ENCODE results near the gene ABO. TPM values are rescaled to one million over a fixed set of nuclear protein-coding genes. Genes with fewer than 3 reads are reported as not detected.
"Not testable (repeated sequence)": the region's sequence is repeated elsewhere in the genome, so short reads cannot be mapped to it uniquely, and the experiment has no call there.

Gene ABO
- total RNA-seq, 1 experiment from 2014 or later: 2.8 TPM

DNA sequence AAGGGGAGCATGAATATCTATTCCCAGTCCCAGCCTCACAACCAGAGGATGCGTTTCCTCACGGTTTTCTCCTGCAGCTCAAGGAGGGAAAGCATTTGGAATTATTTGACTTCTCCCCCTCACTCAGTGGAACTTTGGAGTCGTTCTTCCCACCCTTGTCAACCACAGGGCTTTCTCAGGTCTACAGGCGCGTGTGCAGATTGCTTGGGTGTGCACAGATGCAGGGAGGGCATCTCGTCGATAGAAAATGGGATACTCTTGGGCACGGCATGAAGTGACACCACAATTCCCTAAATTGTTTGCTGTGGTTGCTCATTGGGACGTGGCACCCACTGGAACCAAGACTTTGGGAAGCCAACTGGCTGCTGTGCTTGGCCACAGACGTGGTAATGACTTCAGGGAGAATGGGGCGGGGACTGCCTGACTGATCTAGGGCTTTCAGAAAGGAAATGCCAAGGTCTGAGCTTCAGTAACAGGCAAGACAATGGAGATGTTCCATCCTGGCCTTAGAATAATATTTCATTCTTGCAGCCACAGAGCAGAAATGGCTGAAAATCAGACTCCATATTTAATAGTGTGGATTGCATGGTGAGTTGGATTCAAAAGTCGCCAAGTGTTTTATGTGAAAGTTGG lies 53.7 kb downstream of the ABO start:
- no peak for TF ChIP-seq CTCF (IDR thresholded peaks at IDR 0.05; ENCODE audit: unreplicated experiment)
- H3K27me3 Mint-ChIP-seq (ENCODE audit: unreplicated experiment): peaks cover 46% of the 10 kb centered on the region
- H3K4me3 Mint-ChIP-seq (ENCODE audit: low read depth, unreplicated experiment): no peak overlapping the region
- DNase-seq: no peak
- intact Hi-C loops (cut with micrococcal nuclease; ENCODE audit: unreplicated experiment): no loop called here
- no peaks in the 10 kb centered on the region for H3K36me3 Mint-ChIP-seq (ENCODE audit: insufficient read depth, unreplicated experiment)
- H3K9me3 Mint-ChIP-seq (ENCODE audit: low read depth, unreplicated experiment): no peaks in the 10 kb centered on the region
- CTCF ChIA-PET: no interaction called here
- no TSS peak for BruUV-seq (replicated peaks)
- H3K27ac Mint-ChIP-seq (ENCODE audit: unreplicated experiment): no peak overlapping the region
- H3K4me1 Mint-ChIP-seq (ENCODE audit: low read depth, unreplicated experiment): no peaks in the 10 kb centered on the region

GRCh38 chr9:133218049-133218975 lies 56.7 kb downstream of the ABO start:
- H3K4me3 Mint-ChIP-seq (ENCODE audit: low read depth, unreplicated experiment); DNase-seq; H3K36me3 Mint-ChIP-seq (ENCODE audit: insufficient read depth, unreplicated experiment); intact Hi-C loops (cut with micrococcal nuclease; ENCODE audit: unreplicated experiment); H3K9me3 Mint-ChIP-seq (ENCODE audit: low read depth, unreplicated experiment); CTCF ChIA-PET; H3K27ac Mint-ChIP-seq (ENCODE audit: unreplicated experiment); BruUV-seq (replicated peaks): not testable (repeated sequence)
- H3K4me1 Mint-ChIP-seq (ENCODE audit: low read depth, unreplicated experiment): peaks cover 11% of the 10 kb centered on the region
- peaks cover 46% of the 10 kb centered on the region for H3K27me3 Mint-ChIP-seq (ENCODE audit: unreplicated experiment)

DNA sequence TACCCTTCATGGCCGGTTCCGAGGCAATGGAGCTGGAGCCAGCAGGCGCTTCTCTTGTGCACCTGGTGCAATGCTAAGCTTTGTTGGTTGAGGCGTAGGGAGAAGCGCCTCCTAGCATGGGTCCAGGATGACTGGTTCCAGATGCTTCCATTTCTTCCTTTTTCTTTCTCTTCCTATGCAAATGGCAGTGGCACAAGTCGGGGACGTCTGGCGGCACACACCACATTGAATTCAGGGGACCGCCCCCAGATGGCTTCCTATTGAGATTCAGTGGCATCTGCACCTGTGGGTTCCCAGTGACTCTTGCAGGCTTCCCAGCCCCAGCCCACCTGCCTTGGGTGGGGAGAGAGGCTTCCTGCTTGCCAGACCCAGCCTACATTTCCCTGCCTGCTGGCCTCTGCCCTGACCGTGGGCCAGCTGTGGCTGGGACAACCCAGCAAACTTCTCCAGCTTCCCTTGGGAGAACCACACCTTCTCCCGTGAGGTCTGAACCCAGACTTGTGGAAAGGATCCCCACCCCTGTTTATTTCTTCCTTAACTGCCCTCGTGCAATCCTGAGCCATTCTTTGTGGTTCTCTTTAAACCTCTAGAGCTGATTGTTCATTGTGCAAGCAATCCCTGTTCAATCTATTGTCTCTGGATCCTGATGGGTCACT lies 57.5 kb downstream of the ABO start:
- DNase-seq; H3K36me3 Mint-ChIP-seq (ENCODE audit: insufficient read depth, unreplicated experiment); H3K27ac Mint-ChIP-seq (ENCODE audit: unreplicated experiment); H3K9me3 Mint-ChIP-seq (ENCODE audit: low read depth, unreplicated experiment); BruUV-seq (replicated peaks); CTCF ChIA-PET; H3K4me3 Mint-ChIP-seq (ENCODE audit: low read depth, unreplicated experiment); intact Hi-C loops (cut with micrococcal nuclease; ENCODE audit: unreplicated experiment): not testable (repeated sequence)
- H3K4me1 Mint-ChIP-seq (ENCODE audit: low read depth, unreplicated experiment): peaks cover 11% of the 10 kb centered on the region
- peaks cover 46% of the 10 kb centered on the region for H3K27me3 Mint-ChIP-seq (ENCODE audit: unreplicated experiment)

DNA sequence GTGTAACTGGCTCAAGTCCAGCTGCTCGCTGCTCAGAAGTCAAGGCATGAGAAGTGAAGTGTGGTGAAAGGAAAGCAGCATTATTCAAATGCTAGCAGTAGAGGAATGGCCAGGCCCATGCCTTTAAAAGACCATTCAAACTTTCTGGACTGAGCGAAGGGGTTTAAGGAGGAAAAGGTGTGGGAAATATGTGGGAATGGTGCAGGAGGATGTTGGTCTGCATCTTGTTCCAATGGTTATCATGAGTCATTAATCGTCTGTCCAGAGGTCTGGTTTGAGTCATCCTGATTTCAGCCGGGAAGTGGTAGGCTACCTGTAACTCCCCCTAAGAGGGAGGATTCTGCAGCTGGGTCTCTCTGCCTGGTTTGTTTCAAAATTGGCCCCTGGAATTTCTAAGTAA lies 60.7 kb downstream of the ABO start:
- intact Hi-C loops (cut with micrococcal nuclease; ENCODE audit: unreplicated experiment); H3K36me3 Mint-ChIP-seq (ENCODE audit: insufficient read depth, unreplicated experiment); H3K9me3 Mint-ChIP-seq (ENCODE audit: low read depth, unreplicated experiment); H3K4me3 Mint-ChIP-seq (ENCODE audit: low read depth, unreplicated experiment); DNase-seq; BruUV-seq (replicated peaks); H3K27ac Mint-ChIP-seq (ENCODE audit: unreplicated experiment); CTCF ChIA-PET: not testable (repeated sequence)
- Mint-ChIP-seq H3K4me1 (ENCODE audit: low read depth, unreplicated experiment) (peaks cover 23% of the 10 kb centered on the region), H3K27me3 (ENCODE audit: unreplicated experiment) (peaks cover 24% of the 10 kb centered on the region)

DNA sequence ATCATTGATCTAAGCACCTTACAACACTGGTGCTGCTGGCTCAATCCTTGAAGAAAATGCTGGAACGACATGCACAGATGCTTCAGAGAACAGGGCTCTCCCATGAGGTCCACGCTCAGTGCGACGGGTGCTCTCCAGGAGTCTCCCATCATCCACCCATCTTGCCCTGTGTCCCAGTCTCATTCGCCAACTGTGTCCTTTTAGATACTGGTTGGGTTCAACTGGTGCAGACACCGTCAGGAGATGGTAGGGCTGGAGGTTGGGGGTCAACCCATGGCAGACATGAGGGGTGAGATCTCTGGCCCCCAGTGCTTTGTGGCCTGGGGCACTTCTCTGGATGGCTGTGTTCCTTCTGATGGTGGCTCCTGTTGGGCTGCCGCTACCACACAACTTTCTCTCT lies 64.4 kb downstream of the ABO start:
- H3K4me3 Mint-ChIP-seq (ENCODE audit: low read depth, unreplicated experiment): no peak overlapping the region
- no peaks in the 10 kb centered on the region for H3K9me3 Mint-ChIP-seq (ENCODE audit: low read depth, unreplicated experiment)
- H3K27me3 Mint-ChIP-seq (ENCODE audit: unreplicated experiment): no peaks in the 10 kb centered on the region
- intact Hi-C loops (cut with micrococcal nuclease; ENCODE audit: unreplicated experiment): no loop called here
- no peak for TF ChIP-seq CTCF (IDR thresholded peaks at IDR 0.05; ENCODE audit: unreplicated experiment)
- H3K4me1 Mint-ChIP-seq (ENCODE audit: low read depth, unreplicated experiment): peaks cover 23% of the 10 kb centered on the region
- H3K36me3 Mint-ChIP-seq (ENCODE audit: insufficient read depth, unreplicated experiment): no peaks in the 10 kb centered on the region
- no peak for DNase-seq
- CTCF ChIA-PET: no interaction called here
- BruUV-seq (replicated peaks): no TSS peak
- H3K27ac Mint-ChIP-seq (ENCODE audit: unreplicated experiment): no peak overlapping the region

All from Calu3 (cell line).